ENCODE measurements around the gene AIG1.

The AIG1 gene

DNA sequence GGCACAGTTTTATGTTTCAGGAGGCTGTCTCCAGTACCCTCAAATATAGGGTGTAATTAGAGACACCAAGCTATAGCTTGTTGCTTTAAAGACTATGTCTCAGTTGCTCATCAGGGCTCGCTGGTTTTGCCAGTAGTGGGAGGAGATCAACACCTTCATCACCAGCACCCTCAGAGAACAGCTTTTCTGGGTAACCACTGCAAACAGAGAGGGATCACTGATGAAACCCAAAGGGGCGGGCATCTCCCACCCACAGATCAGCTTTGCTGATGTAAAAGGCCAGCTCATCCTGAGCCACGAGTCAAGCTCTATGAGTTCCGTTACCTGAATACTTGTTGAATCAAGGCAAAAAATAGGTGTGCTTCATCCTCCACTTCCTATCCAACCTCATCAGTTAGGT is 187.7 kb downstream of the AIG1 start:
- Mint-ChIP-seq H3K27ac (no peak overlapping the region), H3K4me1 (peaks cover 7% of the 10 kb centered on the region), H3K27me3 (no peaks in the 10 kb centered on the region), H3K9me3 (no peaks in the 10 kb centered on the region), H3K36me3 (peaks cover 5% of the 10 kb centered on the region), H3K4me3 (no peak overlapping the region)

- peaks cover 7% of the 10 kb centered on the region for H3K4me1 Mint-ChIP-seq
- H3K9me3 Mint-ChIP-seq, result no peaks in the 10 kb centered on the region
- peaks cover 5% of the 10 kb centered on the region for H3K36me3 Mint-ChIP-seq
- no peaks in the 10 kb centered on the region for H3K27me3 Mint-ChIP-seq
- no peak overlapping the region for H3K4me3 Mint-ChIP-seq
- no peak overlapping the region for H3K27ac Mint-ChIP-seq
Observed at GRCh38 chr6:143251288-143251687, 190.6 kb downstream of the AIG1 start.

DNA sequence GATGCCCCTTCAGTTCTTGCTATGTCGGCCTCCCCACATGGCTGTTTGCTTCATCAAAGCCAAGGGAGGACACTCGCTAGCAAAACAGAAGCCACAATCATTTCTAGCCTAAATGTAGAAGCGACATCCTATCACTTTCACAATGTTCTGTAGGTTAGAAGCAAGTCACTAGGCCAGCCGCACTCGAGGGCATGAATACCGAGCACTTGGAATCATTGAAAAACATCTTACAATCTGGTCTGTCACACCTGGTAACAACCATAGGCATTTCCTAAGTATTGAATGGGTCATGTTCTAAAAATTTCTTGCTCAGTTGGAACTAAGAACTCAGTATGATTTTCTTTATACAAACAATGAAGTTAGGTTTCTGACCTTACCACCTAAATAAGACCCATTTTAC is 192.3 kb downstream of the AIG1 start:
- H3K4me3 Mint-ChIP-seq, result no peak overlapping the region
- peaks cover 7% of the 10 kb centered on the region for H3K4me1 Mint-ChIP-seq
- H3K27me3 Mint-ChIP-seq, result no peaks in the 10 kb centered on the region
- no peak overlapping the region for H3K27ac Mint-ChIP-seq
- no peaks in the 10 kb centered on the region for H3K9me3 Mint-ChIP-seq
- peaks cover 5% of the 10 kb centered on the region for H3K36me3 Mint-ChIP-seq

- Mint-ChIP-seq H3K27ac (no peak overlapping the region), H3K4me3 (no peak overlapping the region), H3K27me3 (no peaks in the 10 kb centered on the region), H3K9me3 (no peaks in the 10 kb centered on the region), H3K4me1 (peaks cover 1% of the 10 kb centered on the region), H3K36me3 (peaks cover 5% of the 10 kb centered on the region)
Observed at GRCh38 chr6:143253586-143253985, 192.9 kb downstream of the AIG1 start.

GRCh38 chr6:143258945-143259344 is 198.3 kb downstream of the AIG1 start:
- Mint-ChIP-seq H3K27ac (no peak overlapping the region), H3K36me3 (peaks cover 7% of the 10 kb centered on the region), H3K27me3 (no peaks in the 10 kb centered on the region), H3K4me3 (no peak overlapping the region), H3K9me3 (peaks cover 7% of the 10 kb centered on the region), H3K4me1 (no peaks in the 10 kb centered on the region)

- Mint-ChIP-seq H3K4me3 (no peak overlapping the region), H3K27me3 (no peaks in the 10 kb centered on the region), H3K4me1 (no peaks in the 10 kb centered on the region), H3K36me3 (peaks cover 9% of the 10 kb centered on the region), H3K27ac (no peak overlapping the region), H3K9me3 (peaks cover 7% of the 10 kb centered on the region)
Observed at GRCh38 chr6:143260857-143261256, 200.2 kb downstream of the AIG1 start.

DNA sequence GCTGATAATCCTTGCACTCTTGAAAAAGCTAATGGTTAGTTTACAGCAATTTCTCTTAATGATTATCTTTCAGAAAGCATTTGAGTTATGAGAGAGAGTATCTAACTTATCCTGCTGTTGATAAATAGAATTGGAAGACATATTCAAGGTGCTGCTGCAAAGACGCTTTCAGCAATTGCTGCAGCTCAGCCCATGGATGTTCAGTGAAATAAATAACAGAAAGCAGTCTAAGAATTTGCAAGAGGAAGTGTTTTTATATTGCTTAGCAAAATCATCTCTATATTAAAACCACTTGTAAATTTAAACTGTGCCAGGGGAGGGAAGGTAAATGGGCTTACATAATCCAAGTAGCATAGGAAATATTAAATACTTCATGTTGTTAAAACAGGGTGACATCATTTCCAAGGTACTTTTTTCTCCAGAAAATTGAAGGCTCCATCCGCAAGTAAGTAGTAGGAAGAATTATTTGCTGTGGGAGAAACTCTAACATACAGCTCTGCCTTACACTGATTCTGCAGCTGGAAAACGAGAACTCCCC is 201.3 kb downstream of the AIG1 start:
- H3K27me3 Mint-ChIP-seq, result no peaks in the 10 kb centered on the region
- peaks cover 7% of the 10 kb centered on the region for H3K9me3 Mint-ChIP-seq
- no peak overlapping the region for H3K4me3 Mint-ChIP-seq
- H3K4me1 Mint-ChIP-seq, result no peaks in the 10 kb centered on the region
- no peak overlapping the region for H3K27ac Mint-ChIP-seq
- H3K36me3 Mint-ChIP-seq, result peaks cover 9% of the 10 kb centered on the region

DNA sequence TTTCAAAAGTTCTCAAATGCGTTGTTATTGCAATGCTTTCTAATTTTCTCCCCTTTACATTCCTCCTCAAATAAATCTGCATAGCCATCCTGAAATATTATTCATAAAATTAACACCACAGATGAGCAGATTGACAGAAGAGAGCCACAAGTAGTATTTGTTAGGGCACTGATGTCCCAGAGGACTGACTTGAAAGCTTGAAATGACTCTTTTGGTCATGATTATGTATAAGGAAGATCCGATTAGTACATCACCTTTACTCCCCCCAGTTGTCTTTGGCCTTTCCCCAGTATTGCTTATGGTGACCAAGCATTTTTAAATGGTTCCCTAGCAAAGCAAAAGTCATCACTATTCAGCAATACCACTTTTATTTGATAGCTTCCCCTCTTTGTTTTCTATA is 202.2 kb downstream of the AIG1 start:
- Mint-ChIP-seq H3K9me3 (peaks cover 7% of the 10 kb centered on the region), H3K4me3 (no peak overlapping the region), H3K27me3 (no peaks in the 10 kb centered on the region), H3K36me3 (peaks cover 9% of the 10 kb centered on the region), H3K27ac (no peak overlapping the region), H3K4me1 (no peaks in the 10 kb centered on the region)

- H3K27me3 Mint-ChIP-seq, result no peaks in the 10 kb centered on the region
- H3K4me3 Mint-ChIP-seq, result no peak overlapping the region
- peaks cover 2% of the 10 kb centered on the region for H3K9me3 Mint-ChIP-seq
- no peaks in the 10 kb centered on the region for H3K4me1 Mint-ChIP-seq
- H3K36me3 Mint-ChIP-seq, result peaks cover 6% of the 10 kb centered on the region
- no peak overlapping the region for H3K27ac Mint-ChIP-seq
Observed at GRCh38 chr6:143264379-143264778, 203.7 kb downstream of the AIG1 start.

DNA sequence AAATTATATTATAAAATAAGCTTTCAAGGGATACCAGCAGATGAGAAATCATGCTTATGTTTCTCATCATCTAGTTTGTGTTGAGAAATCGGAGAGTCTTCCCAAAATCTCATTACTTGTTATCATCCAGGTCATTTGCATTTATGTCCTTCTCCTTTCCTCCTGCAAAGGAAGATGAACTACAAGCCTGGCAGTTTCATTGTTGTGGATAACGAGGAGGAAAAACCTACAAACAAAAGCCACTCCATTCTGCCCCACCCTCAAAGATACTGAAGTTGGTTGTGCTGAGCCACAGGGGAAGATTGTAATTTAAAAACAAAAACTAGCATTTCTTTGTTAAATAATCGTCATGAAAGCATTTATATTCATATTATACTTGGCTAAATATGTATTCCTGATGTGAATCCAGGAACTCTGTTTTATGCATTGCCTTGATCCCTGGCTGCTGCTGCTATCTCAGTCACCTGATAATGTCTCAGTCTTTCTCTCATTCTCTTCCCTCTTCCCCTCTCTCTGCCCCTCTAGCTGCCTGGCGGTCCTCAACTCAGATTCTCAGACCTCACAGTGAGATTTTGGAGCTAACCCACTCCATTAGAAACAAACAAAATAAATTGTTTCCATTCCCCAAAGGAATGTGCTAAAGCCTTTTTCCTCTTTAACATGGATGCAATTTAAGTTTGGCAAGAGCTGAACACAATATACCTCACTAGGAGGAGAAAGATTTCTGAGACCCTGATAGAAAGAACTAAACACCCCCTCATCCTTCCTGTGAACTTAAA is 204.5 kb downstream of the AIG1 start:
- Mint-ChIP-seq H3K27ac (no peak overlapping the region), H3K27me3 (no peaks in the 10 kb centered on the region), H3K4me1 (no peaks in the 10 kb centered on the region), H3K9me3 (no peaks in the 10 kb centered on the region), H3K4me3 (no peak overlapping the region), H3K36me3 (peaks cover 5% of the 10 kb centered on the region)

- Mint-ChIP-seq H3K4me1 (no peaks in the 10 kb centered on the region), H3K36me3 (peaks cover 7% of the 10 kb centered on the region), H3K27me3 (no peaks in the 10 kb centered on the region), H3K27ac (no peak overlapping the region), H3K4me3 (no peak overlapping the region), H3K9me3 (no peaks in the 10 kb centered on the region)
Observed at GRCh38 chr6:143267760-143268159, 207.1 kb downstream of the AIG1 start.

GRCh38 chr6:143268439-143268838 is 207.8 kb downstream of the AIG1 start:
- H3K27ac Mint-ChIP-seq, result no peak overlapping the region
- H3K27me3 Mint-ChIP-seq, result no peaks in the 10 kb centered on the region
- H3K4me1 Mint-ChIP-seq, result no peaks in the 10 kb centered on the region
- no peak overlapping the region for H3K4me3 Mint-ChIP-seq
- H3K9me3 Mint-ChIP-seq, result no peaks in the 10 kb centered on the region
- H3K36me3 Mint-ChIP-seq, result peaks cover 10% of the 10 kb centered on the region

- no peaks in the 10 kb centered on the region for H3K9me3 Mint-ChIP-seq
- H3K4me1 Mint-ChIP-seq, result no peaks in the 10 kb centered on the region
- no peak overlapping the region for H3K27ac Mint-ChIP-seq
- peaks cover 10% of the 10 kb centered on the region for H3K36me3 Mint-ChIP-seq
- H3K27me3 Mint-ChIP-seq, result no peaks in the 10 kb centered on the region
- no peak overlapping the region for H3K4me3 Mint-ChIP-seq
Observed at GRCh38 chr6:143270026-143270425, 209.3 kb downstream of the AIG1 start.

DNA sequence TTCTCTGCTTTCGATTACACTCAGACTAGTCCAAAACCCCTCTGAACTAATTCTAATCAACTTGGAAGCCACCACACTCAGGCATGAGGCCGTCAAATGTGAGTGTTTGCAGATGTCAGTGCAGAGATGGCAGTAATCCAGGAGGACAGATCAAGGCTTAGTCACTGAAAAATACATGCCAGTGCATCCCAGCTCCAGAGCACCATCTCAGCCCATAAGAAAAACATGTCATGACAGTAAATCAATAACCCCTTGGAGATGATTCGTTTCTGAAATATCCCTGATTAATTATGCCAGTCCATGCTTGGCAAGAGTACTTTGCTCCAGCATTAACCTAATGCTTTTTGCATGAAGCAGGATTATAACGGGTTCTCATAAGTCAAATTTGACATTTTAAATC is 210.3 kb downstream of the AIG1 start:
- Mint-ChIP-seq H3K27ac (no peak overlapping the region), H3K4me1 (no peaks in the 10 kb centered on the region), H3K36me3 (peaks cover 8% of the 10 kb centered on the region), H3K4me3 (no peak overlapping the region), H3K27me3 (no peaks in the 10 kb centered on the region), H3K9me3 (no peaks in the 10 kb centered on the region)

DNA sequence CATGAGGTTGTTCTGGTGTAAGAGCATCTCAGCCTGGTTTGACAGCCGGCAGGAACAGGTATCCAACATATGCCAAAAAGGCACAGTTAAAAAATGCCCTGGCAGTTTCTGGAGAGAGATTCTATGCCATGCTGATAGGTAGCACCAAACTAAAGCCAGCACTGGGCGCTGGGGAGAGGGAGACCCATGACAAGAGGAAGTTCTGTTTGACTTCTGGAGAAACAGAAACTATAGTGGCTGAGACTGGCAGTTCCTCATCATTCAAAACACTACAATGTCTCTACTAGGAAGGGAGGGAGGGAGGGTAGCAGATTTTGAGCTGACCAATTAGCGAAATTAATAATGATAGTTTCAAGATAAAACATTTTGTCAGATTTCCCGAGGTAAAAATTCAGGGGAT is 215.7 kb downstream of the AIG1 start:
- no peak overlapping the region for H3K4me3 Mint-ChIP-seq
- no peaks in the 10 kb centered on the region for H3K9me3 Mint-ChIP-seq
- H3K4me1 Mint-ChIP-seq, result no peaks in the 10 kb centered on the region
- H3K36me3 Mint-ChIP-seq, result peaks cover 8% of the 10 kb centered on the region
- no peak overlapping the region for H3K27ac Mint-ChIP-seq
- H3K27me3 Mint-ChIP-seq, result no peaks in the 10 kb centered on the region

DNA sequence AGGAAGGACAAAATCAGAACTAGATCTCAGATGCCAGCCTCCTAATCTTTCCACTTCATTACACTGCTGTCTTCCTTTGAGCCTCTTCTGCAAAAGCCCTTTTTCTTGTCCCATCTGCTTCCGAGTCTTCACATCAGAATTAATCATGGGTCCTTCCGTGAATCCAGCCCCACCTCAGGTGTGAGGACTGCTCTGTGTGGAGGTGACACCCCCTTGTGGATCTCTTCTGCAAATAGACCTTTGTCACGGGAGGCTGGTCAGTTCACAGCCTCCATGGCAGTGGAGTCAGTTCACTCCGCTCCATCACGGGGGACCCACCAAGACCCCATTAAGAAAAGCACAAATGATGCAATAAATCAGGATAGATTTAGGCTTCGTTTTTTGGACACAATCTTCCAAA is 218.7 kb downstream of the AIG1 start:
- Mint-ChIP-seq H3K27me3 (no peaks in the 10 kb centered on the region), H3K4me3 (no peak overlapping the region), H3K4me1 (no peaks in the 10 kb centered on the region), H3K27ac (no peak overlapping the region), H3K9me3 (no peaks in the 10 kb centered on the region), H3K36me3 (peaks cover 1% of the 10 kb centered on the region)
